Measurements from ENCODE around the gene CCDC13.

The CCDC13 gene

GRCh38 chr3:42741796-42742195 is 31.3 kb downstream of the CCDC13 start:
- ChIA-PET POLR2A (no interaction called here), CTCF (no interaction called here)
- DNase-seq (ENCODE audit: extremely low spot score) = no peak
- no peak for TF ChIP-seq ZNF384 (IDR thresholded peaks at IDR 0.05)
- TF ChIP-seq FOXA1 (IDR thresholded peaks at IDR 0.05) = no peak
- TF ChIP-seq TARDBP (IDR thresholded peaks at IDR 0.05) = no peak
- TF ChIP-seq NFRKB (IDR thresholded peaks at IDR 0.05) = no peak
- TF ChIP-seq BHLHE40 (IDR thresholded peaks at IDR 0.05; ENCODE audit: borderline replicate concordance) = no peak
- TF ChIP-seq SP1 (IDR thresholded peaks at IDR 0.05) = no peak
- TF ChIP-seq PKNOX1 (IDR thresholded peaks at IDR 0.05) = no peak
- TF ChIP-seq LEF1 (IDR thresholded peaks at IDR 0.05; ENCODE audit: borderline replicate concordance) = no peak

GRCh38 chr3:42739401-42740158 is 33.5 kb downstream of the CCDC13 start:
- ChIA-PET POLR2A (no interaction called here), CTCF (no interaction called here)
- no peak for DNase-seq (ENCODE audit: extremely low spot score)
- TF ChIP-seq SP1 (IDR thresholded peaks at IDR 0.05) (no peak), NFRKB (IDR thresholded peaks at IDR 0.05) (no peak), LEF1 (IDR thresholded peaks at IDR 0.05; ENCODE audit: borderline replicate concordance) (no peak), CTBP1 (IDR thresholded peaks at IDR 0.05; ENCODE audit: borderline replicate concordance) (no peak), ZNF384 (IDR thresholded peaks at IDR 0.05) (no peak), BHLHE40 (IDR thresholded peaks at IDR 0.05; ENCODE audit: borderline replicate concordance) (no peak)

GRCh38 chr3:42736531-42736930 is 36.5 kb downstream of the CCDC13 start:
- TF ChIP-seq ZNF384 (IDR thresholded peaks at IDR 0.05) (no peak), BHLHE40 (IDR thresholded peaks at IDR 0.05; ENCODE audit: borderline replicate concordance) (no peak), FOXK2 (IDR thresholded peaks at IDR 0.05) (no peak), FOXM1 (IDR thresholded peaks at IDR 0.05; ENCODE audit: borderline replicate concordance) (no peak), L3MBTL2 (conservative IDR thresholded peaks at IDR 0.05) (no peak)
- no peak for DNase-seq (ENCODE audit: extremely low spot score)
- ChIA-PET POLR2A (no interaction called here), CTCF (no interaction called here)

- no peak for DNase-seq (ENCODE audit: extremely low spot score)
- no peak for TF ChIP-seq NFRKB (IDR thresholded peaks at IDR 0.05)
- no peak for TF ChIP-seq SUZ12 (IDR thresholded peaks at IDR 0.05)
- no peak for TF ChIP-seq FOXK2 (IDR thresholded peaks at IDR 0.05)
- TF ChIP-seq TARDBP (IDR thresholded peaks at IDR 0.05) = no peak
- TF ChIP-seq L3MBTL2 (conservative IDR thresholded peaks at IDR 0.05) = no peak
- TF ChIP-seq ZNF384 (IDR thresholded peaks at IDR 0.05) = no peak
- TF ChIP-seq BHLHE40 (IDR thresholded peaks at IDR 0.05; ENCODE audit: borderline replicate concordance) = no peak
- no peak for TF ChIP-seq FOXM1 (IDR thresholded peaks at IDR 0.05; ENCODE audit: borderline replicate concordance)
- TF ChIP-seq CTBP1 (IDR thresholded peaks at IDR 0.05; ENCODE audit: borderline replicate concordance) = no peak
- TF ChIP-seq SP1 (IDR thresholded peaks at IDR 0.05) = no peak
- no peak for TF ChIP-seq ARNT (IDR thresholded peaks at IDR 0.05)
- TF ChIP-seq PKNOX1 (IDR thresholded peaks at IDR 0.05) = no peak
- no peak for TF ChIP-seq FOXA1 (IDR thresholded peaks at IDR 0.05)
- TF ChIP-seq ELF4 (IDR thresholded peaks at IDR 0.05) = no peak
- CTCF ChIA-PET = no interaction called here
These were observed 37.0 kb downstream of the CCDC13 start for GRCh38 chr3:42736081-42736480.

GRCh38 chr3:42735615-42736014 is 37.4 kb downstream of the CCDC13 start:
- TF ChIP-seq FOXK2 (IDR thresholded peaks at IDR 0.05) = no peak
- TF ChIP-seq HDGF (IDR thresholded peaks at IDR 0.05; ENCODE audit: borderline replicate concordance) = no peak
- no peak for TF ChIP-seq SP1 (IDR thresholded peaks at IDR 0.05)
- no peak for TF ChIP-seq TARDBP (IDR thresholded peaks at IDR 0.05)
- TF ChIP-seq FOXA1 (IDR thresholded peaks at IDR 0.05) = no peak
- TF ChIP-seq BHLHE40 (IDR thresholded peaks at IDR 0.05; ENCODE audit: borderline replicate concordance) = no peak
- TF ChIP-seq SUZ12 (IDR thresholded peaks at IDR 0.05) = no peak
- TF ChIP-seq ZNF384 (IDR thresholded peaks at IDR 0.05) = no peak
- no peak for TF ChIP-seq NFRKB (IDR thresholded peaks at IDR 0.05)
- TF ChIP-seq PKNOX1 (IDR thresholded peaks at IDR 0.05) = no peak
- no peak for TF ChIP-seq ELF4 (IDR thresholded peaks at IDR 0.05)
- DNase-seq (ENCODE audit: extremely low spot score) = no peak
- CTCF ChIA-PET = no interaction called here
- POLR2A ChIA-PET = no interaction called here

More at GRCh38 chr3:42736081-42736480, 37.0 kb downstream of the CCDC13 start:
- POLR2A ChIA-PET = no interaction called here

GRCh38 chr3:42735019-42735418 is 38.0 kb downstream of the CCDC13 start:
- no peak for TF ChIP-seq NFRKB (IDR thresholded peaks at IDR 0.05)
- no peak for TF ChIP-seq SP1 (IDR thresholded peaks at IDR 0.05)
- no peak for TF ChIP-seq FOXM1 (IDR thresholded peaks at IDR 0.05; ENCODE audit: borderline replicate concordance)
- no peak for TF ChIP-seq SUZ12 (IDR thresholded peaks at IDR 0.05)
- no peak for TF ChIP-seq ZNF384 (IDR thresholded peaks at IDR 0.05)
- TF ChIP-seq BHLHE40 (IDR thresholded peaks at IDR 0.05; ENCODE audit: borderline replicate concordance) = no peak
- TF ChIP-seq PKNOX1 (IDR thresholded peaks at IDR 0.05) = no peak
- TF ChIP-seq L3MBTL2 (conservative IDR thresholded peaks at IDR 0.05) = no peak
- no peak for TF ChIP-seq TARDBP (IDR thresholded peaks at IDR 0.05)
- TF ChIP-seq CTBP1 (IDR thresholded peaks at IDR 0.05; ENCODE audit: borderline replicate concordance) = no peak
- ChIA-PET POLR2A (no interaction called here), CTCF (no interaction called here)
- DNase-seq (ENCODE audit: extremely low spot score) = no peak
